Esophagus muscularis mucosa (tissue), 4 donors: ENCODE results near the gene PRRX2.

Experiments
- CTCF ChIP-seq, 3 experiments: fragments of 200-600 bp in 2 of 3; fragments of 450-650 bp in 1 of 3; sonication (generic) in 2 of 3; IDR thresholded peaks; one replicate each; pipeline ENCODE4 v1.5.1; 2017 to 2019; ENCODE audit warnings: antibody characterized with exemption in 3 of 3, mild to moderate bottlenecking in 2 of 3, moderate library complexity in 1 of 3
- EP300 ChIP-seq: sonication (generic); formaldehyde crosslinking; IDR thresholded peaks from one replicate; pipeline ENCODE4 v1.6.1; 2017; ENCODE audit warnings: antibody characterized with exemption
- POLR2A ChIP-seq: fragments of 450-650 bp; IDR thresholded peaks from one replicate; pipeline ENCODE4 v1.6.1; 2017; ENCODE audit warnings: antibody characterized with exemption, moderate library complexity, mild to moderate bottlenecking, low read depth
- POLR2AphosphoS5 ChIP-seq, 2 donors: sonication (generic); formaldehyde crosslinking; IDR thresholded peaks; one replicate each; pipeline ENCODE4 v1.6.1; 2017; ENCODE audit warnings: antibody characterized with exemption in 2 of 2

- TF ChIP-seq CTCF (IDR thresholded peaks at IDR 0.05) = no peak
- no peak for TF ChIP-seq POLR2A
- peak; percentile 33 to 69 for TF ChIP-seq POLR2AphosphoS5 (IDR thresholded peaks at IDR 0.05)
- no peak for TF ChIP-seq EP300
Observed at GRCh38 chr9:129716091-129716490, 50.6 kb downstream of the PRRX2 start.
